ENCODE data around the gene FAM181A. TPM values are rescaled to one million over a fixed set of nuclear protein-coding genes. Genes with fewer than 3 reads are reported as not detected.

Gene FAM181A
- total and polyA plus RNA-seq, 10 of the 15 experiments (the other 5 are each of a cell fraction or from before 2014, with no cell fraction given) = not detected

DNA sequence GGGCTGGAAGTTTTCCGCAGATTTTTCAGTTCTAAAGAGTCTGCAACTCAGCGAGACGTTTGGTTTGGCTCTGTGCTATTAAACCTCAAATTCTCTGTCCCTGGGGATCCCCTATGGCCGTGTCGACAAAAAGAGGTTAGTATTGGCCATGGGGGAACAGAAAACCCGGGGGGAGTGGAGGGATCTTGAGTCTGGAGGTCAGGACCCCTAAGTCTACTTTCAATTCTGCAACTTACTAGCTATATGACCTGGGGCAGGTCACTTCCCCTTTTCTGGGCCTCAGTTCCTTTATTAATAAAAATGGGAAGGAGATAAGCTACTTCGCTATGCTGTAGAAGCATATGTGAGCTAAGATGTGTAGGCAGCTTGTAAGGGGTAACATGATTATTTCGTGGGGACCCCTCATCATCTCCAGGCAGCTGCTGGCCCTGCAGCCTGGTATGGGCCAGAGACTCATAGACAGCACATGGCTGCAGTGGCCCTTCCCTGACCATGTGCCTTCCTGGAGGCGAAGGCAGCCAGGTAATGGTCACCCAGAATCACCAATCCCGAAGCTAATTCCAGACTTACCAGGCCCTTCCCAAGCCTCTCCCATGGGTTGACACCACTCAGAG, 40.6 kb downstream of the FAM181A start:
- DNase-seq (ENCODE audit: low read depth, low spot score) (peak; percentile 86), FAIRE-seq (peak; percentile 78), ATAC-seq (peak; percentile 68)
- Histone ChIP-seq H3K4me2 (ENCODE audit: control insufficient read depth, insufficient read depth) (peak overlapping the region; percentile 80), H2AFZ (ENCODE audit: control insufficient read depth, low read depth, low read length) (no peak overlapping the region), H3K36me3 (ENCODE audit: control insufficient read depth in 2 of 2, insufficient read depth in 2 of 2, low read length in 1 of 2) (no peaks in the 10 kb centered on the region), H3K4me1 (ENCODE audit: control insufficient read depth, insufficient read depth, low read length) (peaks cover 97% of the 10 kb centered on the region), H3K9ac (ENCODE audit: control insufficient read depth, insufficient read depth, low read length) (peak overlapping the region; percentile 63), H3K9me3 (replicated peaks; ENCODE audit: control insufficient read depth, insufficient read depth, low read length) (no peaks in the 10 kb centered on the region; the same call in 1 of the 3 replicates), H3K27ac (ENCODE audit: control insufficient read depth, insufficient read depth) (peak overlapping the region; percentile 85), H4K20me1 (ENCODE audit: control insufficient read depth, insufficient read depth) (no peaks in the 10 kb centered on the region), H3K79me2 (ENCODE audit: control insufficient read depth, insufficient read depth, low read length) (no peaks in the 10 kb centered on the region), H3K4me3 (peak overlapping the region; percentile 15; the same call in 1 of the 2 replicates), H3K27me3 (replicated peaks in 1 of 2; ENCODE audit: control insufficient read depth in 2 of 2, insufficient read depth in 2 of 2, low read length in 1 of 2) (no peaks in the 10 kb centered on the region)
- WGBS (ENCODE audit: insufficient coverage, insufficient replicate concordance, low lambda C conversion rate, missing lambda C conversion rate) = 6% methylated on average over 10 of the region's 10 CpGs
- intact Hi-C loops (cut with micrococcal nuclease; ENCODE audit: unreplicated experiment) (loop anchor here (1.0 kb wide), 1 partner anchor 8 kb away; no protein-coding TSS in a partner anchor), in situ Hi-C loops (cut with MboI) (loop anchor here (25.0 kb wide), 2 partner anchors 1205 to 1695 kb away; no protein-coding TSS in a partner anchor)
- ChIA-PET SMC1A (ENCODE audit: uncharacterized antibody, unreplicated experiment) (interaction anchor here (0.8 to 20.2 kb wide), 9 partner anchors 10 to 89 kb away, joined by 3 to 409 read pairs (median 10); partner anchors contain the start of gene ASB2), POLR2A (interaction anchor here (1.0 to 6.4 kb wide), 11 partner anchors 8 to 34 kb away, joined by 3 to 128 read pairs (median 7); partner anchors contain the start of genes ASB2 and CCDC197), CTCF (interaction anchor here (0.8 to 20.8 kb wide), 16 partner anchors 8 to 169 kb away, joined by 3 to 399 read pairs (median 4); partner anchors contain the start of gene CCDC197), RAD21 (ENCODE audit: unreplicated experiment) (interaction anchor here (1.0 to 16.9 kb wide), 7 partner anchors 9 to 37 kb away, joined by 4 to 324 read pairs (median 27); partner anchors contain the start of gene ASB2)
- BruUV-seq (replicated peaks) = no TSS peak
- TF ChIP-seq ETV6 (conservative IDR thresholded peaks at IDR 0.05 in 1 of 2, IDR thresholded peaks at IDR 0.05 in 1 of 2; ENCODE audit: borderline replicate concordance in 1 of 2, low read depth in 1 of 2) = peak in 1 of 2 experiments; percentile 92; a peak in 2 of 4 replicates
- TF ChIP-seq, protein P1, sequence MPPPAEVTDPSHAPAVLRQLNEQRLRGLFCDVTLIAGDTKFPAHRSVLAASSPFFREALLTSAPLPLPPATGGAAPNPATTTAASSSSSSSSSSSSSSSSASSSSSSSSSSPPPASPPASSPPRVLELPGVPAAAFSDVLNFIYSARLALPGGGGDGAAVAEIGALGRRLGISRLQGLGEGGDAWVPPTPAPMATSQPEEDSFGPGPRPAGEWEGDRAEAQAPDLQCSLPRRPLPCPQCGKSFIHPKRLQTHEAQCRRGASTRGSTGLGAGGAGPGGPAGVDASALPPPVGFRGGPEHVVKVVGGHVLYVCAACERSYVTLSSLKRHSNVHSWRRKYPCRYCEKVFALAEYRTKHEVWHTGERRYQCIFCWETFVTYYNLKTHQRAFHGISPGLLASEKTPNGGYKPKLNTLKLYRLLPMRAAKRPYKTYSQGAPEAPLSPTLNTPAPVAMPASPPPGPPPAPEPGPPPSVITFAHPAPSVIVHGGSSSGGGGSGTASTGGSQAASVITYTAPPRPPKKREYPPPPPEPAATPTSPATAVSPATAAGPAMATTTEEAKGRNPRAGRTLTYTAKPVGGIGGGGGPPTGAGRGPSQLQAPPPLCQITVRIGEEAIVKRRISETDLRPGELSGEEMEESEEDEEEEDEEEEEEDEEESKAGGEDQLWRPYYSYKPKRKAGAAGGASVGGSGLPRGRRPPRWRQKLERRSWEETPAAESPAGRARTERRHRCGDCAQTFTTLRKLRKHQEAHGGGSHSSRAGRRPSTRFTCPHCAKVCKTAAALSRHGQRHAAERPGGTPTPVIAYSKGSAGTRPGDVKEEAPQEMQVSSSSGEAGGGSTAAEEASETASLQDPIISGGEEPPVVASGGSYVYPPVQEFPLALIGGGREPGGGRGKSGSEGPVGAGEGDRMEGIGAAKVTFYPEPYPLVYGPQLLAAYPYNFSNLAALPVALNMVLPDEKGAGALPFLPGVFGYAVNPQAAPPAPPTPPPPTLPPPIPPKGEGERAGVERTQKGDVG (CRISPR knock-in tag; IDR thresholded peaks at IDR 0.05) = no peak
- TF ChIP-seq ATF7 (IDR thresholded peaks at IDR 0.05; ENCODE audit: low read depth) = peak; percentile 81
- TF ChIP-seq, protein P2, sequence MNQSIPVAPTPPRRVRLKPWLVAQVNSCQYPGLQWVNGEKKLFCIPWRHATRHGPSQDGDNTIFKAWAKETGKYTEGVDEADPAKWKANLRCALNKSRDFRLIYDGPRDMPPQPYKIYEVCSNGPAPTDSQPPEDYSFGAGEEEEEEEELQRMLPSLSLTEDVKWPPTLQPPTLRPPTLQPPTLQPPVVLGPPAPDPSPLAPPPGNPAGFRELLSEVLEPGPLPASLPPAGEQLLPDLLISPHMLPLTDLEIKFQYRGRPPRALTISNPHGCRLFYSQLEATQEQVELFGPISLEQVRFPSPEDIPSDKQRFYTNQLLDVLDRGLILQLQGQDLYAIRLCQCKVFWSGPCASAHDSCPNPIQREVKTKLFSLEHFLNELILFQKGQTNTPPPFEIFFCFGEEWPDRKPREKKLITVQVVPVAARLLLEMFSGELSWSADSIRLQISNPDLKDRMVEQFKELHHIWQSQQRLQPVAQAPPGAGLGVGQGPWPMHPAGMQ (IDR thresholded peaks at IDR 0.05; ENCODE audit: borderline replicate concordance) = no peak
- peak; percentile 73 for TF ChIP-seq RELA (IDR thresholded peaks at IDR 0.05; ENCODE audit: borderline replicate concordance, partially characterized antibody)
- TF ChIP-seq, protein P3, sequence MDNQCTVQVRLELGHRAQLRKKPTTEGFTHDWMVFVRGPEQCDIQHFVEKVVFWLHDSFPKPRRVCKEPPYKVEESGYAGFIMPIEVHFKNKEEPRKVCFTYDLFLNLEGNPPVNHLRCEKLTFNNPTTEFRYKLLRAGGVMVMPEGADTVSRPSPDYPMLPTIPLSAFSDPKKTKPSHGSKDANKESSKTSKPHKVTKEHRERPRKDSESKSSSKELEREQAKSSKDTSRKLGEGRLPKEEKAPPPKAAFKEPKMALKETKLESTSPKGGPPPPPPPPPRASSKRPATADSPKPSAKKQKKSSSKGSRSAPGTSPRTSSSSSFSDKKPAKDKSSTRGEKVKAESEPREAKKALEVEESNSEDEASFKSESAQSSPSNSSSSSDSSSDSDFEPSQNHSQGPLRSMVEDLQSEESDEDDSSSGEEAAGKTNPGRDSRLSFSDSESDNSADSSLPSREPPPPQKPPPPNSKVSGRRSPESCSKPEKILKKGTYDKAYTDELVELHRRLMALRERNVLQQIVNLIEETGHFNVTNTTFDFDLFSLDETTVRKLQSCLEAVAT (IDR thresholded peaks at IDR 0.05) = 0 out of 2 replicates have a peak, but pooled peaks have one; percentile 41
- TF ChIP-seq, protein P4, sequence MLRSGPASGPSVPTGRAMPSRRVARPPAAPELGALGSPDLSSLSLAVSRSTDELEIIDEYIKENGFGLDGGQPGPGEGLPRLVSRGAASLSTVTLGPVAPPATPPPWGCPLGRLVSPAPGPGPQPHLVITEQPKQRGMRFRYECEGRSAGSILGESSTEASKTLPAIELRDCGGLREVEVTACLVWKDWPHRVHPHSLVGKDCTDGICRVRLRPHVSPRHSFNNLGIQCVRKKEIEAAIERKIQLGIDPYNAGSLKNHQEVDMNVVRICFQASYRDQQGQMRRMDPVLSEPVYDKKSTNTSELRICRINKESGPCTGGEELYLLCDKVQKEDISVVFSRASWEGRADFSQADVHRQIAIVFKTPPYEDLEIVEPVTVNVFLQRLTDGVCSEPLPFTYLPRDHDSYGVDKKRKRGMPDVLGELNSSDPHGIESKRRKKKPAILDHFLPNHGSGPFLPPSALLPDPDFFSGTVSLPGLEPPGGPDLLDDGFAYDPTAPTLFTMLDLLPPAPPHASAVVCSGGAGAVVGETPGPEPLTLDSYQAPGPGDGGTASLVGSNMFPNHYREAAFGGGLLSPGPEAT (IDR thresholded peaks at IDR 0.05; ENCODE audit: low read depth) = peak; percentile 97
- no peak for TF ChIP-seq BRCA1 (IDR thresholded peaks at IDR 0.05; ENCODE audit: low read depth, low read length)
- TF ChIP-seq BHLHE40 (IDR thresholded peaks at IDR 0.05; ENCODE audit: borderline replicate concordance in 1 of 2, low read depth in 2 of 2, low read length in 1 of 2) = peak; percentile 77 to 78
- TF ChIP-seq EED (IDR thresholded peaks at IDR 0.05; ENCODE audit: low read depth) = peak; percentile 95
- no peak for TF ChIP-seq HDGF (IDR thresholded peaks at IDR 0.05)
- peak; percentile 78 for TF ChIP-seq NR2C1 (IDR thresholded peaks at IDR 0.05)
